Stimulated activated CD4-positive, alpha-beta T cell treated with anti-CD3 and anti-CD28 coated beads, Interleukin-4, amount 100 ng/mL, for 4 hours (primary cell): ENCODE measurements around the gene APAF1.

Source experiments
- DNase-seq, 2 experiments: peaks; one replicate each; pipeline ENCODE4 v3.0.0-alpha.2; 2020

The APAF1 gene

DNA sequence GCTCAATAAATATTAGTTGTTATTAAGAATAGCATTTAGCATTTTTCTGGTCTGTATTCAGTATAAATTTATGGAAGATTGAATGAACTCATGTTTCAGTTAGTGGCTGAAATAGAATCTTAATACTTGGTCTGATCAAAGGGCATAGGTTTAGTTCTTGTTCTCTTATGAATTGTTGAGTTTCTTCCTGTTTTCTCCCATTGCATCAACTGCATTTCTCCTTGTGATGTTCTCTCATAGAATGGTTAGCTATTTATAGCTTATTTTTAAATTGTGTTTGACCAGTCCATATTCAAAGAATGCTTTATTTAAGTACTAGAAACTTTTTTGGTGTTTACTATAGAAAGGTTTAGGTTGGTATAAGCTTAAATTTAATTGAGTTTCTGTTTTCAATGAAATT, 29.8 kb downstream of the APAF1 start:
- DNase-seq = no peak

DNA sequence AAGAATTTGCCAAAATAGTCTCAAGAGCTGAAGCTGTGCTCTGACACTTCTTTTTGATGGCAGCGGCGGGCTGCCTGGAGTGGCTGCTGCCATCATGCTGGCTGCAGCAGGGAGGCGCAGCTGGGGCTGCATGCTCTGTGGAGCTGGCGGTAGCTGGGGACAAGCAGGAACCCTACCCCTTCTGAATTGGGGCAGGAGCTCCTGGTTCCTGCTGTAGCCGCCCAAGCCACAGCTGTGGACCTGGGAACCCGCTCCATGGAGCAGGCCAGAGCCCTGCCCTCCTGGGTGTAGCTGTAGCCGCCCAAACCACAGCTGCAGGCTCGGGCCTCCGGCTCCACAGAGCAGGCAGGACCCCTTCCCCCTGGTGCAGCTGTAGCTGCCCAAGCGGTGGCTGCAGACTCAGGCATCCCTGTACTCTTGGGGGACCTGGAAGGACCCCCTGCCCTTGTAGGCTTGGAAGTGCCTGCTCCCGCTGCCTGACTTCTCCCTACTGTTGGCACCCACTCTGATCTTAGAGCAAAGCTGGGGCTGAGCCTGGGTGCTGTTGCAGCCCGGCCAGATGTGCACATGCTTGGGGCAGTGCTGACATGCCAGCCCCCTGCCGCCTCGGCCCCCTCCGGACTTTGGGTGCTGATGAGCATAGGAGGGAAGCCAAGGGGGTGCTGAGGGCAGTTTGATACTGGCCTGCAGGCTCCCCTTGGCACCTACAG, 33.3 kb downstream of the APAF1 start:
- DNase-seq = no peak

DNA sequence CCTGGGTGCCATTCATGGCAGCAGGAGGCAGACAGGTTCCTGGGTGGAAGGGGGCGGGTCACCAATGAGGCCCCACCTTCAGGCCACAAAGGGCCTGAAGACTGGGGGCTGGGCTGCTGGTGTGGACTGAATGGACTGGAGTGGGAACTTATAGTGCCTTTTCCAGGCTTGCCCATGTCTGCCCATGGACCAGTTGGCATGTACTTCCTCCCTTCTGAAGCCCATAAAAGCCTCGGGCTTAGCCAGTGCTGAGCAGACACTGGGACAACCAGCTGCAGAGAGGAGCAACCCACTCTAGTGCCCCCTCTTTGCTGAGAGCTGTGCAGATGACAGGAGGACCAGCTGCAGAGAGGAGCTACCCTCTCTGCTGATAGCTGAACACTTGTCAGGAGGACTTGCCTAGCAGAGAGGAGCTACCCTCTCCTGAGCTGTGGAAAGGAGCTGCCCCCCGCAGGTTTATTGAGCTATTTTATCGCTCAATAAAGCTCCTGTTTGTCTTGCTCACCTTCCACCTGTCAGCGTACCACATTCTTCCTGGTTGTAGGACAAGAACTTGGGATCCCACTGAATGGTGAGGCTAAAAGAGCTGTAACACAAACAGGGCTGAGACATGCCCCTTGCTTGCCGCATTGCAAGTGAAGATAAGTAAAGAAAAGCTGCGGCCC, 34.0 kb downstream of the APAF1 start:
- DNase-seq = no peak

DNA sequence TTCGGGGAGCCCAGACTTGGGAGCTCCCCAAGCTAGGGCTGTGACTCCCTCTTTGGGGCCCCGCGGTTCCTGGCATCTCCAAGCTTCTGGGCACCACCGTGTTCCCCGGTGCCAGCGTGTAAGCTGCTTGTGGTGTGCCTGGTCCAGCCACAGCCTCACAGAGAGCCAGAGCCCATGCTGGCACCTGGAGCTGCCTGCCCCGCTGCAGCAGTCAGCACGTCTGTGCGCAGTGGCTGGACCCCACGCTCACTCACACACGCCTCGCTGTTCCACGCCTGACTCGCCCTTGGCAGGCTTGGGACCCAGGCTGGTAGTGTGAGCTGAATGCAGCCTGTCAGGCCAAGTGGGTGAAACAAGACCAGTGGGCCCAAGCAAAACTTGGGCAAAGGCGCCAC, 34.5 kb downstream of the APAF1 start:
- DNase-seq = no peak

DNA sequence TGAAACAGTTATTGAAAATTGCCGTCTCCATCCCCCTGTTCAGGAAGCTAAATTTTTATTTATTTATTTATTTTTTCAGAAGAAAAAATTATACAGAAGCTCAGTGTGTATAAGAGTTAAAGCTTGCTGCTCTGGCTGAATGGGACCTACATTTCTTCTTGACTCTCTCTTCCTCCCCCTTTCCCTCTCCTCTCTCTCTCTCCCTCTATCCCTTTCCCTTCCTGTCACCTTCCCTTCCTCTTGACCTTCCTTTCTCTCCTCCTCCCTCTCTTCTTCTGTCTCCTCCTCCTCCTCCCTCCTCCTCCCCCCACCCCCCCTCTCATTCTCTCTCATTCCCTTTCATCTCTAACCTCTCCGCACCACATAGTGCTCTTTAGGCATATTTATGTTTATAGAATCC, 39.1 kb downstream of the APAF1 start:
- DNase-seq = no peak

DNA sequence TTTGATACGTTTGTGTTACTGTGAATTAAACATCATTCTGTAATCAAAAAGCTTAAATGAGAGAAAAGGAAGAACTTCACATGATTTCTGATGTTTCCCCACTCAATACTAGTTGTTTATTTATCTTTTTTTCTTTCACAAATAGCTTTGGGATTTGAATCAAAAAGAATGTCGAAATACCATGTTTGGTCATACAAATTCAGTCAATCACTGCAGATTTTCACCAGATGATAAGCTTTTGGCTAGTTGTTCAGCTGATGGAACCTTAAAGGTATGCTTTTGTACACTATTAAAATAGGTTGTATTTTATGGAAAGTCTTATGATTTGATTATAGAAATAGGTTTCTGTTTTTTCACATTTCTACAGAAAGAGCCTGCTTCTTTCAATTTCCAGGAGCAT, 41.5 kb downstream of the APAF1 start:
- no peak for DNase-seq

DNA sequence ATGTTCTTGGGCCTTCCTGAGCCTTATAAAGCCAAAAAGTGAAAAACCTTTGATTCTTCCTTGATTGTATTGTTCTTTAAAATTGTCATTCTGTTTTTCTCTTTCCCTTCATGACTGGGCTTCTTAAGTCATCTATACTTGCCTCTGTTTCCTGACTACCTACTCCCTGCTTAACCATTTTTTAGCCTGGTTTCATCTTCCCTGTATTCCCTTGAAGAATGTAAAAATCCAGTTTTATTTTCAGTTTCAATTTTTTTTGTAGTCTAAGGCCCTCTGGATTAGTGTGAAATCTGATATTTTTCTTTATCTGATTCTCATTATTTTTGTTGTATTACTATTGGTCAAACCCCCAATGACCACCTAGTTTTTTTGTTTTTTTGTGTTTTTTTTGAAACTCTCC, 46.3 kb downstream of the APAF1 start:
- no peak for DNase-seq

DNA sequence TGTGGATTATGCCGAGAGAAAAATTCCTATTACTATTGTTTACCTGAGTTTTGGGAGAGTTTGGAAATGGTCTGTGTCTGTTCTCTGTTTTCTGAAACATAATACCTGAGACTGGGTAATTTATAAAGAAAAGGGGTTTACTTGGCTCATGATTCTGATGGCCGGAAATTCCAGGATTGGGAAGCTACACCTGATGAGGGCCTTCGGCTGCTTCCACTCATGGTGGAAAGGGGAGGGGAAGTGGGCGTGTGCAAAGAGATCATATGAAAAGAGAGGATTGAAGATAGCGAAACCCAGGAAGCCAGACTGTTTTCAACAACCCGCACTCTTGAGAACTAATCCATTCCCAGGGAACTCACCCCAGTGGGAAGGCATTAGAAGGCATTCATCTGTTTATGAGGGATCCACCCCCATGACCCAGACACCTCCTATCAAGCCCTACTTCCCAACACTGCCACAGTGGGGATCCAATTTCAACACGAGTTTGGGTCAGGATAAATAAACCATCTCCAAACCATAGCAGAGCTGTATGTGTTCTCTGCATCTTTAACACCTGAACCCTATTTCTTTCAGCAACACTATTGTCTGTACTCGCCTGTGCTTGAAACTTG, 51.1 kb downstream of the APAF1 start:
- no peak for DNase-seq

DNA sequence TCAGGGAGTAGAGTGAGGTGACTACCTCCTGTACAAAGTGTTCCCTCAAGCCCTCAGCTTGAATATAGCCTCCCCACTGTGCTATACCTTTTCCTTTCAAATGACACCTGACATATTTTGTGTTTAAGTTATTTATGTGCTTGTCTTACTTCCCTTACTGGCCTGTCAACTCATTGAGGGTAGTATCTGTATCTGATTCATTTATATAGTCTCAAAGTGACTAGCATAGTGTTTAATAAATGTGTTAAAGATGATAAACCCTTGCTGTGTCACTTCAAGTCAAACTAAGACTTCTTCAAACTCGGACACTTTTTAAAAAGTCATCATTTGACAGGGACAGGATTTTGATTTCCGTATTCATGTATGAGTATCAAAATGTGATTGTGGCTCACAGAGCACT, 52.1 kb downstream of the APAF1 start:
- no peak for DNase-seq

DNA sequence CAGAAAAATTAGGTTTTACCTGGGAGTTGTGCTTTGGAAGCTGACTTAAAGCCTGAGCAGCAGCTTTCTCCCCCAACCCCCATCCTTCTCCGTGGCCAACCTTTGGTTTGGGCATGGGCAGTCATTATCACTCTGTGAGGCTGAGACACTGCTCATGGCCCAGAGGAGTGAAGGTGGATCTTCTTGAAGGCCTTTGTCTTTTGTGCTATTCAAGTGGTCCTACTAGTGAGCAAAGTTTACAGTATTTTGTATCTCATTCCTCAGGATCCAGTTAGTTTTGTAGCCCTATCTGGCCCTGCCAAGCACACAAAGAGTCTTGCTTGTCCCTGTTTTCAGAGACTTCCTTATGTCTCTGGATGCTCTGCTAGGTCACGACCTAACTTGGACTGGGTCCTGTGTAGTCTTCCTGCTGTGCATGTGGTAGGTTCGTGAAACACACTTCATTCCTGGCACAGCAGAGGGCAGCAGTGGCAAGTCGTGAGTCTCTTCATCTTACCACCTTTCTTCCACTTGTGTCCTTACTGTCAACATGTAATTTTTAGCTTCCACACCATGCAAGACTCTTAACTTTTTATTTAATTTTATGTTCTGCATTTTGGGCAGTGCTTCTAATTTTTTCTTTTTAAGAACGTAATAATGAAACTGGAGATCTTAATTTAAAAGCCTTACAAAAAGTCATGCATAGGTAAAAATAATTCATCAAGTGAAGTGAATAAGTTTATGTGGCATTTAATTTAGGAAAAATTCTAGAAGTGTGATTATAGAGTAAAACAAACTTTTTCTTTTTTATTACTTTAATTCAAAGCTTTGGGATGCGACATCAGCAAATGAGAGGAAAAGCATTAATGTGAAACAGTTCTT, 53.7 kb downstream of the APAF1 start:
- DNase-seq = peak; percentile 5 to 26

DNA sequence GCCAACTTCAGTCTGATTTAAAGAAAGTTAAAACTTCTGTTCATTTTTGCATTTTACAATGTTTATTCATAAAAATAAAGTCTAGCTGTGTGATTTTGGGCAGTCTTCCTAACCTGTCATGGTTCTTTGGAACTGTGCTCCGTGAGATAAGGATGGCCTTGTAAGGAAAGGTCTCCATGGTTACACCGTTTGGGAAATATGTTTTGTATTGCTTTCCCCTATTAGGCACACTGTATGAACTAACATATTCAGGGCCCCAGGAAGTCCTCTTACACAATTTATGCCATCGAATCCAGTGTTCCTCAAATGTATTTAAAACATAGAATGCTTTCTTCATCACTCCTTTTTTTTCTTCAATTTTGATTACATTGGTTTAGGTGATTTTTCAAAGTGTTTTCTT, 54.5 kb downstream of the APAF1 start:
- no peak for DNase-seq

DNA sequence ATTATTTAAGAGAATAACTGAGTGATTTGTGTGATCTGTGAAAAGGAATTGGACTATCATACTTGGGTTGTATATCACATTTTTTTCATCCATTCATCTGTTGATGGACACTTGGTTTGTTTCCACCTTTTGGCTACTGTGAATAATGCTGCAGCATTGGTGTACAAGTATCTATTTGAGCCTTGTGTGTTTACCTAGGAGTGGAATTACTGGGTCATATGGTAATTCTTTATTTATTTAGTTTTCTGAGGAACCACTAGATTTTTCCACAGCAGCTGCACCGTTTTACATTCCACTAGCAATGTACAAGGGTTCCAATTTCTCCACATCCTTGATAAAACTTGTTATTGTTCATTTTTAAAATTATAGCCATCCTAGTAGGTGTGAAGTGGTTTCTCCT, 56.1 kb downstream of the APAF1 start:
- DNase-seq = no peak

DNA sequence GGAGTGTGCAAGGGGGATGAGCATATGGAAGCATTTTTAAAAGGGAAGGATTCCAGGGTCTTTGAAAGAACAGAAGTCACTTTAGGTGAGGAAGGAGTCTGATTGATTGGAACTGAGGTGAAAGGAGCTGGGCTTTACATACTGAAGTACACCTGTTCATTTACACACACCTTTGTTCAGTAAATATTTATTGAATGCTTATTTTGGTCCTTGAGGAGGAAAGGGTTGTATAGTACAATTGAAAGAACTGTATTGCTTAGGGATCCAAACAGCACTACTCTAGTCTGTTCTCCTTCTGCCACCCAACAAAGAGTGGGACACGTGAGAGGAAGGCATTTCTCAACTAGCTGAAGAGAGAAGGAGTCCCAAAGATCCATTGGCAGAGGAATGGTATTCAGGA, 63.9 kb downstream of the APAF1 start:
- no peak for DNase-seq

DNA sequence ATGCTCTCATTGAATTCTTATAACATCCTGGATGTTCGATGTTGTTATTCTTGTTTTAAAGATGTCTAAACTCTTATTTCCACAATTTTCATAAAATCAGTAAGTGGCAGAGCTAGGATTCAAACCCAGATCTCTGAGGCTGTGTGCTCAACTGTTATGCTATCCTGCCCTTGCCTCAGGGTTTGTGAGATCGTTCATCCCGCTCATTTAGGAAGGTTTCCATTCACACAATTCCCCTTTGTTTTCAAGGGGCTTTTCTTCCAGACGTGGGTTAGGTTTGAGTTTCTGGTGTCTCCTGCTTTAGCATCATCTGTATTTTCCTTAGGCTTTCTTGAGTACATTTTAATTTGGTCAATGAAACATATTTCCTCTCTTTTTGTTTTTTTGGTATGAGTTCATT, 69.3 kb downstream of the APAF1 start:
- DNase-seq = no peak

DNA sequence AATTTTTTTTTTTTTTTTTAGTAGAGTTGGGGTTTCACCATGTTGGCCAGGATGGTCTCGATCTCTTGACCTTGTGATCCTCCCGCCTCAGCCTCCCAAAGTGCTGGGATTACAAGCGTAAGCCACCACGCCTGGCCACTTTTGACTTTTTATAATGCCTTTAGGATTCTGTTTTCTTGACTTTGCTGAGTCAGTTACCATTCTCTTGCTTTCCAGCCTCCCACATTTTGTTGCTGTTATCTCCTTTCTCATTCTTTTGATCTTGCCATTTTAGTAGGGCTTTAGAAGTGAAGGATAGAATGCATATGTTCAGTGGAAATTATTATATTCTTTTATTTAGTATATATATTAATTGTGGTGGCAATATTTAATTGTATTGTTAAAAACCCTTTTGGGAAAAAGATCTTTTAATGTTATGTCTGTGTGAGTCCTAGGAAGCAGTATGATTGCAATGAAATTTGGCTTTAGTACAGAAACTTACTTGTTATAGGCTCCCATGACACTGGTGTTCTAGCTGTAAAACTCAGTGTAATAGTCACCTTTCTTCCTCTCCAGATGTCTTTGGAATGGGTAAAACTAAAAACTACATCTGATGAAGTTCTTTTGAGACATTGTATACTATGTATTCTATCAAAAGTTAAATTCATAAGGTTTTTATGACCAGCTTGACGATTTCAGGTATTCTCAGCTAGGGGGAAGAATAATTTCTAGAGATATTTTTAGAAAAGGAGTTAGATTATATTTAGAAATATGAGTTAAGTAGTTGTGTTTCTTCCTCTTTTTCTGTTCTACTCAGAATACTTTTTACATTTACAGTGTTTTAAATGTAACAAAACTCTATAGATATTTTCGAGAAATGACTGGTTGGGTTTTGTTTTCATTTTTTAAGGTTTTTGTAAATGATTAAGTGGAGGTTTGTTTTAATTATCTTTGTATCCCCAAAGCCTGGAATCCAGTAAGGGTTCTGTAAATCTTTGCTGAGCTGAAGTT, 74.7 kb downstream of the APAF1 start:
- no peak for DNase-seq

DNA sequence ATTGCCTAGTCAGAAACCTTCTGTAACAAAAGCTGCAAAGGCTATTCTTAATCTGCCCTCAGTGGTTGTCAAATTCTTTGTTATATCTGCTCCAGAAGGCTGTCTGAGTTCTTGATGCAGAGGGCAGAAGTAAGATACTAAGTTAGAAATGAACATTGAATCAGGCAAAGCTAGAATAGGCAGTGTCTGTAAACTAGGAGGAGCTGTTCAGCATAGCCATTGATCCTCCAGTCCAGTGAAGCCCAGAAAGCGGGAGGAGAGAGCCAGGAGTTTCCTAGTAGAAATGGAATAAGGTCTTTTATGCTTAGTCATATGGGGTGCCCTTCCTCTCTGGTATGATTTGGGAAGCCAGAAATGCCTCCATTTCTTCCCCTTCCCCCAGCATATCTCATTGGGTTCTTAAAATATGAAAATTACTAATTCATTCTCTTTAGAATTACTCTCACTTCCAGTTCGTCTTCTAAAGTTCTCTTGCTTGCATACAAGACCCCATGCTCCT, 76.2 kb downstream of the APAF1 start:
- no peak for DNase-seq

DNA sequence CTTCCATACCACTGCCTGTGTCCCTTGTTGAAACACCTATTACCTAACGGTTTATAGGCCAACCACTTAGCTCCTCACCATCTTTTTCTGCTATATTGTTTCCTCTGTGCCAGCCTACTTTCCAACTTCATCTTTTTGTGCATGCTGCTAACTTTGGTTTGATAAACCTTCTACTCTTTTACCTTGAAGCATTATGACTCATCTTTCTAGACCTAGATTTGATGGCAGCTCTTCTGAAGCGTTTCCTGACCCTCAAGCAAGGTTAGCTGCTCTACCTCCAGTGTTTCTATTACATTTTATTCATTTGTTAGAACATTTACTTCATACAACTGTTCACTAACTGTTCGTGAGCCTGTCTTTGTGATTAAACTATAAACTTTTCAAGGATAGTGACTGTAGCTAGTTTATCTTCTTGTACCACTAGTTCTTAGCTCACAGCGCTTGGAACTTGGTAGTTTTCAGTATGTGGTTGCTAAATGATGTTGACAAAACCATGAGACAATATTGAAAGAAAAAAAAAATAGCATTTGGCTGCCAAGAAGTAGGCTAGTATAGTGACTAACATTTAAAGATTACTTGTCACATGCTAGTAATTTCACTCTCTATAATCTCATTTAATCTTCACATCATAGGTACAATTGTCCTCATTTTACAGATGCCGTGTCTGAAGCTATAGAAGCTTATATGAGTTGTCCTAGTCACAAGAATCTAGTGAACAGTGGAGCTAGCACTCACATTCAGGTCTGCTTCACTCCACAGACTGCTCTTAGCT, 79.5 kb downstream of the APAF1 start:
- no peak for DNase-seq

DNA sequence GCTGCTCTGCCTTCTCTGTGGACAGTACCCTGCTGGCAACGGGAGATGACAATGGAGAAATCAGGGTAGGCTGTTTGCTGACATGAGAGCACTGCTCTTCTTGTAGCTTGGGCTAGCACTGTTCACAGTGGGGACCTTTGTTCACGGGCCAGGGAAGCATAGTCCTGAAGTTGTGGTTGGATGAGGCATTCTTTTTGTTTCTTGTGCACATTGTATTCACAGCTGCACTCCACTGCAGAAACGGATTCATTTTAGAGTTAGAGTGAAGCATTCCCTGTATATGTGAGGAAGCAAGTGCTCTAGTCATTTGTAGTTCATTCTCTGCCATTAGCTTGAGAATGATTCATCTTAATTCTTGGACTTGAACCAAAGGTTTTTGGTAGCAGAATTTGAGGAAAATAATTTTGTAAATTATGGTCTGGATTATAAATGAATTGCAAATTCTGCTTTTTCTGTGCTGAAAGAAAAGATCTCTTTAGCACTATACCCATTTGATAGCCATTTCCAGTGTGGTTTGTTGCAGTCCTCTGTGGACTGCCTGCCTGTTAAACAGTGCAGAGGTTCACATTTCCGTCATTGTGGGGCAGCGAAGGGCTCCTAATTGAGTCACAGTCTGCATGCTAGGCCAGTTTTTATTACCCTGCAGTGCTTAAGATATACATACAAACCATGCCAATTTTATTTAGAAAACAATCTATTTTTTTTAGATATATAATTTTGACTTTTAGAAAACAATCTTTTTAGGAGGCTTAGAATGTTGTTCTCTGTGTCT, 80.6 kb downstream of the APAF1 start:
- DNase-seq = peak in 1 of 2 experiments; percentile 30

DNA sequence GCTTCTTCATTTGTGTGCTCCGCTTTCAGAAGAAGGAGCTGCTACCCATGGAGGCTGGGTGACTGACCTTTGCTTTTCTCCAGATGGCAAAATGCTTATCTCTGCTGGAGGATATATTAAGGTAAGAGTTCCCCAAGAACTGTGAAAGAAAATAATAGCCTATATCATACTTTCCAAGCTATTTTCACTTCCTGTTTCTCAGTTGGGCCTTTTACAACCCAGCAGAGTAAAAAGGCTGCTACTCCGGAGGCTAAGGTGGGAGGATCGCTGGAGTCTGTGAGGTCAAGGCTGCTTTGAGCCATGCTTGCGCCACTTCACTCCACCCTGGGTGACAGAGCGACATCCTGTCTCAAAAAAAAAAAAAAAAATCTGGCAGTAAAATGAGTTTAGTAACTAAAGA, 82.1 kb downstream of the APAF1 start:
- DNase-seq = no peak

DNA sequence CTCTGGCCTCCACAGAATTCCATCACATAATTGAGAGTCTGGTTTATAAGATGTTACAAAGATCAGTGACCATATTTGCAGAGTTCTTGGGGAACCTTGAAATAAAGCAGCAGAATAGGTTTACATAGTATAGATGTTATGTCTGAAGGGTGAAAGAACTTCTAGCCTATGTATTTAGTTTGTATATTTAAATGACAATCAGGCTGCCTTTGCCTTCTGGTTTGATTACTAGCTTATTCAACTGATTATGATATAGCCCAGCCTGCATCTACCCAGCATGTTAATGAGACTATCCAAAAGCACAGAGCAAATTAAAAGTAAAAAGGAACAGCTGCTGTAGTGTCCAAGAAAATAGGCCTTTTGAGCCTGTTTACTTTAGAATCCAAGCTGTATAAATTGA, 85.3 kb downstream of the APAF1 start:
- no peak for DNase-seq
